ENCODE measurements around the gene CDIPT. TPM values are rescaled to one million over a fixed set of nuclear protein-coding genes. Genes with fewer than 3 reads are reported as not detected.

CDIPT gene
- total and polyA plus RNA-seq, 2 of the 13 experiments (the other 11 are each of a cell fraction or from before 2014, with no cell fraction given), result 54.9 to 97.5 TPM

DNA sequence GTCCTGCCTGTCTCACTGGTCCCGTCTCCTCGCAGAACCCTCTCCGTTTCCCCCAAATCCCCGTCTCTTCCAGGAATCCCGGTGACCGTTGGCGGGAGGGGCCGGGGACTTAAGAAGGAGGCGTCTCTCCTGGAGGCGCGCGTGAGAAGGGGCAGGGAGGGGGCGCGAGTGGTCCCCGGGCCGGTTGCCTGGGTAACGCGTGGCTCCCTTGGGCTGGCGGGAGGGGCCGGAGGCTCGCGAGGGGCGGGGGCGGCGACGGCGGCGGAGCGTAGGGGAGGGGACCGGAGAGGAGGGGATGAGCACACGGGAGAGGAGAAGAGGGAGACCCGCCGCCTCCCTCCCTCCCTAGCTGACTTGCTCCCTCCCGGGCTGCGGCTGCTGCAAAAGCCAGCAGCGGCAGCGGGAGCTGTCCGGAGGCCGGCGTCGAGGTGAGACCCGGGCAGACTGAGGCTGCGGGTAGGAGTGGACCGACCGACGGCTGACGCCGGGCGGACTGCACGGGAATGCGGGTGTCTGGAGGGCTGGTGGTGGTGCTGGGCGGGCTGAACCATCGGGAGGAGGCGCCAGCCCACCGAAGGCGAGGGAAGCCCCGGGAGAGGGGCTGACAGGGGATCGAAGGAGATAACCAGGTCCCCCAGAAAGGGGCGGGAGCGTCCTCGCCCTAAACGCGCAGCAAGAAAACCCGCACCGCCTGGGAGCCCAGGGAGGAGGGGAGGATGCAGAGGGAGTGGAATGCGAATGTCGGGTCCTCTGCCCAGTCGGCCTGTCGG, 50.9 kb downstream of the CDIPT start, which contains the start of gene PRRT2:
Gene PRRT2, plus strand, starts transcription at position 298 of the 770 bp plus-strand sequence. CDS start 862 bp downstream, outside the sequence.
- peak; percentile 6 for ATAC-seq
- FAIRE-seq, result no peak
- TF ChIP-seq YY1 (IDR thresholded peaks at IDR 0.05; ENCODE audit: insufficient read depth, insufficient replicate concordance, low read depth, low read length), result peak; percentile 30
- TF ChIP-seq ISL2 (CRISPR knock-in tag; IDR thresholded peaks at IDR 0.05), result no peak
- 0 out of 2 replicates have a peak, but pooled peaks have one; percentile 49 for TF ChIP-seq ZNF672 (CRISPR knock-in tag; IDR thresholded peaks at IDR 0.05)
- peak; percentile 36; the same call in 1 of the 2 replicates for TF ChIP-seq MTF2 (CRISPR knock-in tag; IDR thresholded peaks at IDR 0.05; ENCODE audit: borderline replicate concordance)
- TF ChIP-seq KDM3A (CRISPR knock-in tag; IDR thresholded peaks at IDR 0.05; ENCODE audit: low read depth), result 0 out of 2 replicates have a peak, but pooled peaks have one; percentile 6
- peak; percentile 94 for TF ChIP-seq ZNF777 (CRISPR knock-in tag; IDR thresholded peaks at IDR 0.05)
- TF ChIP-seq ZZZ3 (CRISPR knock-in tag; IDR thresholded peaks at IDR 0.05; ENCODE audit: borderline replicate concordance), result no peak
- peak; percentile 8 for TF ChIP-seq HDAC1 (CRISPR knock-in tag; IDR thresholded peaks at IDR 0.05)
- TF ChIP-seq HES4 (CRISPR knock-in tag; IDR thresholded peaks at IDR 0.05; ENCODE audit: borderline replicate concordance), result no peak
- TF ChIP-seq ZNF703 (CRISPR knock-in tag; IDR thresholded peaks at IDR 0.05; ENCODE audit: borderline replicate concordance), result peak; percentile 11; the same call in 1 of the 2 replicates
- no peak for TF ChIP-seq ZNF343 (CRISPR knock-in tag; IDR thresholded peaks at IDR 0.05)
- TF ChIP-seq, protein P1, sequence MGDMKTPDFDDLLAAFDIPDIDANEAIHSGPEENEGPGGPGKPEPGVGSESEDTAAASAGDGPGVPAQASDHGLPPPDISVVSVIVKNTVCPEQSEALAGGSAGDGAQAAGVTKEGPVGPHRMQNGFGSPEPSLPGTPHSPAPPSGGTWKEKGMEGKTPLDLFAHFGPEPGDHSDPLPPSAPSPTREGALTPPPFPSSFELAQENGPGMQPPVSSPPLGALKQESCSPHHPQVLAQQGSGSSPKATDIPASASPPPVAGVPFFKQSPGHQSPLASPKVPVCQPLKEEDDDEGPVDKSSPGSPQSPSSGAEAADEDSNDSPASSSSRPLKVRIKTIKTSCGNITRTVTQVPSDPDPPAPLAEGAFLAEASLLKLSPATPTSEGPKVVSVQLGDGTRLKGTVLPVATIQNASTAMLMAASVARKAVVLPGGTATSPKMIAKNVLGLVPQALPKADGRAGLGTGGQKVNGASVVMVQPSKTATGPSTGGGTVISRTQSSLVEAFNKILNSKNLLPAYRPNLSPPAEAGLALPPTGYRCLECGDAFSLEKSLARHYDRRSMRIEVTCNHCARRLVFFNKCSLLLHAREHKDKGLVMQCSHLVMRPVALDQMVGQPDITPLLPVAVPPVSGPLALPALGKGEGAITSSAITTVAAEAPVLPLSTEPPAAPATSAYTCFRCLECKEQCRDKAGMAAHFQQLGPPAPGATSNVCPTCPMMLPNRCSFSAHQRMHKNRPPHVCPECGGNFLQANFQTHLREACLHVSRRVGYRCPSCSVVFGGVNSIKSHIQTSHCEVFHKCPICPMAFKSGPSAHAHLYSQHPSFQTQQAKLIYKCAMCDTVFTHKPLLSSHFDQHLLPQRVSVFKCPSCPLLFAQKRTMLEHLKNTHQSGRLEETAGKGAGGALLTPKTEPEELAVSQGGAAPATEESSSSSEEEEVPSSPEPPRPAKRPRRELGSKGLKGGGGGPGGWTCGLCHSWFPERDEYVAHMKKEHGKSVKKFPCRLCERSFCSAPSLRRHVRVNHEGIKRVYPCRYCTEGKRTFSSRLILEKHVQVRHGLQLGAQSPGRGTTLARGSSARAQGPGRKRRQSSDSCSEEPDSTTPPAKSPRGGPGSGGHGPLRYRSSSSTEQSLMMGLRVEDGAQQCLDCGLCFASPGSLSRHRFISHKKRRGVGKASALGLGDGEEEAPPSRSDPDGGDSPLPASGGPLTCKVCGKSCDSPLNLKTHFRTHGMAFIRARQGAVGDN (CRISPR knock-in tag; IDR thresholded peaks at IDR 0.05), result peak; percentile 57
- TF ChIP-seq HOXA7 (CRISPR knock-in tag; IDR thresholded peaks at IDR 0.05), result peak; percentile 83
- peak; percentile 35 for TF ChIP-seq HNRNPK (IDR thresholded peaks at IDR 0.05; ENCODE audit: low read depth, low read length, poor library complexity, severe bottlenecking)
- TF ChIP-seq, protein P2, sequence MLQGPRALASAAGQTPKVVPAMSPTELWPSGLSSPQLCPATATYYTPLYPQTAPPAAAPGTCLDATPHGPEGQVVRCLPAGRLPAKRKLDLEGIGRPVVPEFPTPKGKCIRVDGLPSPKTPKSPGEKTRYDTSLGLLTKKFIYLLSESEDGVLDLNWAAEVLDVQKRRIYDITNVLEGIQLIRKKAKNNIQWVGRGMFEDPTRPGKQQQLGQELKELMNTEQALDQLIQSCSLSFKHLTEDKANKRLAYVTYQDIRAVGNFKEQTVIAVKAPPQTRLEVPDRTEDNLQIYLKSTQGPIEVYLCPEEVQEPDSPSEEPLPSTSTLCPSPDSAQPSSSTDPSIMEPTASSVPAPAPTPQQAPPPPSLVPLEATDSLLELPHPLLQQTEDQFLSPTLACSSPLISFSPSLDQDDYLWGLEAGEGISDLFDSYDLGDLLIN (CRISPR knock-in tag; IDR thresholded peaks at IDR 0.05; ENCODE audit: borderline replicate concordance), result no peak
- 0 out of 2 replicates have a peak, but pooled peaks have one; percentile 19 for TF ChIP-seq SP4 (CRISPR knock-in tag; IDR thresholded peaks at IDR 0.05)
- 0 out of 2 replicates have a peak, but pooled peaks have one; percentile 24 for TF ChIP-seq ZFY (CRISPR knock-in tag; IDR thresholded peaks at IDR 0.05)
- no peak for TF ChIP-seq NR2F1 (CRISPR knock-in tag; IDR thresholded peaks at IDR 0.05)

More for the DNA sequence above, 50.9 kb downstream of the CDIPT start, which contains the start of gene PRRT2:
- in situ Hi-C loops (cut with HindIII; ENCODE audit: extremely low pct_ligation_motif_present, low pct_unique_long_range_greater_than_20kb) (loop anchor here (25.0 kb wide), 1 partner anchor 850 kb away; the partner anchor contains the start of genes FBRS and PRR14), intact Hi-C loops (cut with micrococcal nuclease; ENCODE audit: unreplicated experiment) (loop anchor here (2.0 kb wide), 1 partner anchor 209 kb away; no protein-coding TSS in a partner anchor)
- BruUV-seq (replicated peaks), result no TSS peak
- H3K9ac ChIP-seq (ENCODE audit: insufficient read depth, low read depth, low read length), result peak within 1 kb of the TSS; percentile 66
- no peak within 1 kb of the TSS for H2AFZ ChIP-seq (ENCODE audit: low read length)
- CTCF ChIA-PET (ENCODE audit: low intra/inter-chr PET ratio, low total read pairs), result no interaction called here
- peaks cover 0 to 12% of the 10 kb centered on the region in 2 experiments; a peak in 2 of 5 replicates for H3K27me3 ChIP-seq (ENCODE audit: control insufficient read depth in 1 of 2, insufficient read depth in 2 of 2, low read length in 2 of 2)
- peaks cover 79% of the 10 kb centered on the region for H3K4me1 ChIP-seq (ENCODE audit: insufficient read depth, low read length)
- no peaks in the 10 kb centered on the region for H3K9me3 ChIP-seq (ENCODE audit: low read length)
- peaks cover 23% of the 10 kb centered on the region; the same call in 1 of the 2 replicates for H4K20me1 ChIP-seq (ENCODE audit: insufficient read depth, low read length)
- peaks cover 6 to 26% of the 10 kb centered on the region in 2 experiments for H3K36me3 ChIP-seq (replicated peaks in 1 of 2; ENCODE audit: control insufficient read depth in 1 of 2, insufficient read depth in 2 of 2, low read length in 2 of 2)
- H3K4me2 ChIP-seq (ENCODE audit: low read depth, low read length), result peak within 1 kb of the TSS; percentile 95
- WGBS (ENCODE audit: low lambda C conversion rate), result 1% methylated on average over 49 of the region's 69 CpGs
- peaks cover 30% of the 10 kb centered on the region for H3K79me2 ChIP-seq (ENCODE audit: insufficient read depth, low read length)
- H3K4me3 ChIP-seq (replicated peaks in 1 of 3; ENCODE audit: insufficient read depth in 1 of 3, low read depth in 2 of 3, low read length in 3 of 3), result peak within 1 kb of the TSS; percentile 52 to 75 (median 64)
- POLR2A ChIA-PET, result interaction anchor here (0.7 to 4.3 kb wide), 13 partner anchors 9 to 253 kb away, joined by 3 to 26 read pairs (median 4); partner anchors contain the start of genes ALDOA, ASPHD1, CDIPT and KIF22
- peak within 1 kb of the TSS; percentile 53 for H3K27ac ChIP-seq (ENCODE audit: extremely low read length, insufficient read depth, low read length)
- no peak for DNase-seq (ENCODE audit: low spot score)
